ENCODE measurements around the gene TLX2.
"Not testable (repeated sequence)": the region's sequence is repeated elsewhere in the genome, so short reads cannot be mapped to it uniquely, and the experiment has no call there.

TLX2 gene

DNA sequence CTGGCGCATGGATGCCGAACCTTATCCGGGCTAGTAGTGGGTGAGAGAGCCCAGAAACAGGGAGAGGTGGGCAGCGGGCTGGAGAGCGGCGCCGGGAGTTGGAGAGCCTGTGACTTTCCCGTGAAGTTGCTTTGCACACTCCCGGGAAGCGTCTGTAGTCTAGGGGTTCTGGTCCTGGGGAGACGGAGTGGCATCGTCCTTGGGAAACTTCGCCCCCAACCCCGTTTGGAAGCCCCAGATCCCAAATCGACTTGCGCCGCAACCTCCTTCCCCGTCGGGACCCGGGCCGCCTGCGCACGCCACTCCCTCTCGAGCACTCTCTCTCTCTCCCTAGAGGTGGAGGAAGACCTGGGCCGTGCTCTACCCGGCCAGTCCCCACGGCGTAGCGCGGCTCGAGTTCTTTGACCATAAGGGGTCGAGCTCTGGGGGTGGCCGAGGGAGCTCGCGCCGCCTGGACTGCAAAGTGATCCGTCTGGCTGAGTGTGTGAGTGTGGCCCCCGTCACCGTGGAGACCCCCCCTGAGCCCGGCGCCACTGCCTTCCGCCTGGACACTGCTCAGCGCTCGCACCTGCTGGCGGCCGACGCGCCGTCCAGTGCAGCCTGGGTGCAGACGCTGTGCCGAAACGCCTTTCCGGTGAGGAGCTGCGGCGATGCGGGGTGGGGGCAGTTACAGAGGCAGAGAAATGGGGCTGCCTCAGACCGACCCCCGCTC is 40.7 kb downstream of the TLX2 start:
- DNase-seq (ENCODE audit: low read depth, low spot score), result no peak

DNA sequence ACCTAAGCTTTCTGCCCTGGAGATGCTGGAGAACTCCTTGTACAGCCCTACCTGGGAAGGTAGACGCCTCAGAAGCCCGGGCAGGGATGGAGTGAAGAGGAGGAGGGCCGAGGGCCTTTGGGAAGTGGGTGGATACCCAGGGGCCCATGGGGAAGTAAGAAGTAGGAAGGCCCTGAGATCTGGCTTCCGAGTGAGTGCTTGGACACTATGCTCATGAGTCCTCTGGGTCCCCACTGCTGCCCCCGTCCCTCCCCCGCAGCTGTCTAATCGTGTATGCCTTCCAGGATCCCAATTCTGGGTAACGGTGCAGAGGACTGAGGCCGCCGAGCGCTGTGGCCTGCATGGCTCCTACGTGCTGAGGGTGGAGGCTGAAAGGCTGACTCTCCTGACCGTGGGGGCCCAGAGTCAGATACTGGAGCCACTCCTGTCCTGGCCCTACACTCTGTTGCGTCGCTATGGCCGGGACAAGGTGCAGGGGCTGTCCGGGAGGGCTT is 41.4 kb downstream of the TLX2 start:
- DNase-seq (ENCODE audit: low read depth, low spot score), result no peak

DNA sequence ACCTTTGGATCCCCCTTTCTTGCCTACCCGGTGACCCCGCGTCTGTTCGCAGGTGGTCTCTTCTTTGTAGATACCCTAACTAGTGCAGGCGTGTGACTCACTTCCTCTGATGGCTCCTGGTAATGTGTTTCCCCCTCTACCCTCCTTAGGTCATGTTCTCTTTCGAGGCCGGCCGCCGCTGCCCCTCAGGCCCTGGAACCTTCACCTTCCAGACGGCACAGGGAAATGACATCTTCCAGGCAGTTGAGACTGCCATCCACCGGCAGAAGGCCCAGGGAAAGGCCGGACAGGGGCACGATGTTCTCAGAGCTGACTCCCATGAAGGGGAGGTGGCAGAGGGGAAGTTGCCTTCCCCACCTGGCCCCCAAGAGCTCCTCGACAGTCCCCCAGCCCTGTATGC is 41.9 kb downstream of the TLX2 start:
- DNase-seq (ENCODE audit: low read depth, low spot score), result no peak

DNA sequence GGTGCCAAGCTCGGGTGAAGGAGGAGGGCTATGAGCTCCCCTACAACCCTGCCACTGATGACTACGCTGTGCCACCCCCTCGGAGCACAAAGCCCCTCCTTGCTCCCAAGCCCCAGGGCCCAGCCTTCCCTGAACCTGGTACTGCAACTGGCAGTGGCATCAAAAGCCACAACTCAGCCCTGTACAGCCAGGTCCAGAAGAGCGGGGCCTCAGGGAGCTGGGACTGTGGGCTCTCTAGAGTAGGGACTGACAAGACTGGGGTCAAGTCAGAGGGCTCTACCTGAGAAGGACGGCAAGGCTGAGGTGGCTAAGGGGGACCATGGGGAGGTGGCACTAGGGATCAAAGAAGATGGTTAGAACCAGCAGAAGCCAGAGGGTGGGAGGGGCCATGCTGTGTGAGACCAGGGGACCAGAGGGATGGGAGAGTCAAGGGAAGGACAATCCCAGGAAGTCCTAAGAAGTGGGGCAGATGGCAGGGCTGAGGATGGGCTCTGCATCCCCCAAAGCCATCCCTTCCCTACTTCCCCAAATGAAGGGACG is 42.7 kb downstream of the TLX2 start:
- DNase-seq (ENCODE audit: low read depth, low spot score), result no peak

- DNase-seq (ENCODE audit: low read depth, low spot score), result no peak
Observed at GRCh38 chr2:74558284-74559230, 44.3 kb downstream of the TLX2 start.

DNA sequence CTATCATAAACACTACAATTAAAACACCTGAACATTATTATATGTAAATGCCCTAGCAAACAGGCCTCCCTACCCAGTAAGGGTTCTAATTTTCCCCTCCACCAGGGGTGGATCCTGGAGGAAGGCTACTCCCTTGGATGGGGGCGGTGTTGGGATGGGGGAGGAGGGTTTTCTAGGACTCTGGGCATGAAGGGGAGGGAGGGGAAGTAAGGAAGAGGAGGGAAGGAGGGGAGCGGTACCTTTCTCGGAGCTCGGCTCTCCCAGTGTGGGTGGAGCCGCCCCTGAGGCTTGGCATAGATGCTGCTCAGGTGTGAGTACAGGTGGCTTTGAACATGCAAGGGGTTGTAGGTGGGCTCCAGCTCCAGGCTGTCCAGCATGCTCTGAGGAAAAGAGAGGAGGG is 45.7 kb downstream of the TLX2 start:
- DNase-seq (ENCODE audit: low read depth, low spot score), result no peak

DNA sequence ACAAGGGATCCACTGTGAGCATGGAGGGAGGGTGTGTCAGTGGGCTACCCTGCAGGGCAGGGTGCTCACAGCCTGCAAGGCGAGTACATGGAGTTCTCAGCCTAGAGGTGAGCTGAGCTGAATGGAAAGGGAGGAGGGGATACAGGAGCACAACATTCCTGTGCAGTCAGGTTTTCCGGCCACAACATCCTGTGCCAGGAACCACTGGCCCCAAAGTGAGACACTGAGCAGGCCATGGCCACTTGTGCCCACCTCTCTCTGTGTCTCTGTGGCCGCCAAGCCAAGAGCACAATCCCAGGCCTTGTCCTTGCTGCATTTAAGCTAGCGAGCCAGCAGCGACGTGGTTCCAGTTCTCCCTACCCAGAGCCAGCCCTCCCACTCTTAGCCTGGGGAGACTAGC is 46.3 kb downstream of the TLX2 start:
- DNase-seq (ENCODE audit: low read depth, low spot score), result no peak

DNA sequence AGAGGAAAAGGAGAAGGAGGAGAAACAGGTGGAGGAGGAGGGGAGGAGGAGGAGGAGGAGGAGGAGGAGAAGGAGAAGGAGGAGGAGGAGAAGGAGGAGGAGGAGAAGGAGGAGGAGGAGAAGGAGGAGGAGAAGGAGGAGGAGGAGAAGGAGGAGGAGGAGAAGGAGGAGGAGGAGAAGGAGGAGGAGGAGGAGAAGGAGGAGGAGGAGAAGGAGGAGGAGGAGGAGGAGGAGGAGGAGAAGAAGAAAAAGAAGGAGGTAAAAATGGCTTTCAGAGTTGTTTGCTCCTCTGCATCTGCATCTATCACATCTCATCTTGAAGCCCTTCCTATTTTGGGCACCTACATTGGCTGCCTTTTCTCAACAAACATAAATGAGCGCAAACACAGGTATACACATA is 46.8 kb downstream of the TLX2 start:
- not testable (repeated sequence) for DNase-seq (ENCODE audit: low read depth, low spot score)

DNA sequence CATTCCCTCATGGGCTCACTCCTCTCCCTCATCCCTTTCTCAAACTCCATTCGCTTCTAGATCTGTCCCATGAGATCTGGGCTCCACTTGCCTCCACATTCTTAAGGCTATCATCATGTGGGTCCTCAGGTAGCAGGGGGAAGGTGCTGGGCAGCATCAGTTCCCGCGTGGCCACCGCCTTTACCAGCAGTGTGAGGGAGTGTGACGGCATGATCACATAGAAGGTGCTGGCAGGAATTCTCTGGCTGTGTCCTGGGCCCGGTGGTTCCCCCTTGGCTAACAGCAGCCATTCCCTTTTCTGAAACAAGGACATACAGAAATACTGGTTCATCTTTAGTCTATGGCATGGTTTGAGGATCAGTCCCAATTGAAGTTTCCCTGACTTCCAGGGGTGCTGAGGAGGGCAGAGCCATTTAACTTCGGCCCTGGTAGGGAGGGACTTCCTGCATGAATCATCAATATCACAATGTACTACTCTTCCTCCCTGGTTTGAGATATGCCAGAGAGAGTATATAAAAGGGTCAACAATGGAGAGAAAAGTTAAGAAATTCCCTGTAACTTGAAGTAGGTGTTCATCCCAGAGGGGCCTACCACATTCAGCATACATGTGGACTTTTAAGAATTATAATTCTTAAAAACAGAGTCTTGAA is 48.0 kb downstream of the TLX2 start:
- no peak for DNase-seq (ENCODE audit: low read depth, low spot score)

GRCh38 chr2:74564222-74564621 is 50.0 kb downstream of the TLX2 start:
- DNase-seq (ENCODE audit: low read depth, low spot score), result no peak

DNA sequence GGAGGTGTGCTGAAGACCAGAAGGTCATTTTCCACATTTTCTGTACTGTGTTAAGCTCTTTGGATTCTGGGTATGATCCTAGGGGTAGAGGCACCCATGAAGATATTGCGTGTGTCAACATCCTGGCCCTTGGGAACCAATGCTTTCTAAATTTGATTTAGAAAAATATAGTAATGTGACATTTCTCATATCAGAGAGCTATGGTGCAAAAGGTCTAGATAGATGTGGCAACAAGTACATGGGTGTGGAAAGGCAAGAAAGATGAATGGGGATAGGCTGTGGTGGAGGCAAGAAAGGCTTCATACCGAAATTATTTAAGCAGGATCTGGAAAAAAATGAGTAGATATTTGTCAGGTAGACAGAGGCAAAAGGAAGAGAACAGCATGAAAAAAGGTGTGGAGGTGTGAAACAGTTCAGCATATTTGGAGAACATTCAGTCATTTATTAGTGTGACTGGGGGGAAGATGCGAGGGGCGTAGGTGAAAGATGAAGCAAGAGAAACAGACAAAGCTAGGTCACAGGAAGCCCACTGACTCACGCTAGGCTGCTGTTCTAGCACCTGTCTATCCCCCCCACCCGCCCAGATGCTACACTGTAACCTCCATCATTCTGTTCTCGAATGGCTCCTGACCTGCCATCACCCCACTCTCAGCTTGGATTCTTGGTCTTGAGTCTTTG is 52.0 kb downstream of the TLX2 start:
- no peak for DNase-seq (ENCODE audit: low read depth, low spot score)

DNA sequence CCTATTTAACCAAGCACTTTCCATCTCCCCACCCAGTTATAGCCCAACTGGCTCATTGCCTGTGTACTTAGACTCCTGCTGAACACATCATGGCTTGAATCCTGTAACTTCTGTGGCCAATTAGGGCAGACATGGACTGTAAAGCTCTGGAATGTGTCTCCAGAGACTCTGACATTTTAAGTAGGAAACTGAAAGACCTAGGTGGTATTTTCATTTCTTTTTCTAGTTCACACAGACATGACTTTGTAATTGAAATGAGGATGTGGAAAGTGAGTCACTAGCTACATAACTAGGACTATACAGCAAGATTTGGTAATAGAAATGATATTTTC is 52.5 kb downstream of the TLX2 start:
- DNase-seq (ENCODE audit: low read depth, low spot score), result no peak

Measured in activated CD4-positive, CD25-positive, alpha-beta regulatory T cell treated with anti-CD3 and anti-CD28 coated beads, Interleukin-2, amount 50 U/mL, for 16 hours (primary cell).